HepG2 (cell line): ENCODE results near the gene PDE3B. TPM values are rescaled to one million over a fixed set of nuclear protein-coding genes. Genes with fewer than 3 reads are reported as not detected.

ENCODE experiments used
- AHR ChIP-seq: IDR thresholded peaks from 2 replicates; pipeline ENCODE4 v1.6.1; 2018; ENCODE audit warnings: missing genetic modification reagents, missing compliant biosample characterization
- CREM ChIP-seq, 2 experiments: sonication (generic) in 1 of 2; formaldehyde crosslinking in 1 of 2; IDR thresholded peaks; 2 replicates each; pipeline versions ENCODE4 v1.4.0 to v1.6.1; 2016 to 2020; ENCODE audit warnings: antibody characterized with exemption in 1 of 2, mild to moderate bottlenecking in 1 of 2, missing genetic modification reagents in 1 of 2
- ELF3 ChIP-seq: IDR thresholded peaks from 2 replicates; pipeline ENCODE4 v1.6.1; 2016; ENCODE audit warnings: missing genetic modification reagents, missing compliant biosample characterization
- GLMP ChIP-seq: sonication (generic); formaldehyde crosslinking; IDR thresholded peaks from 2 replicates; pipeline ENCODE4 v1.9.0; 2021; ENCODE audit warnings: missing genetic modification reagents, mild to moderate bottlenecking, borderline replicate concordance
- KLF6 ChIP-seq: IDR thresholded peaks from 2 replicates; pipeline ENCODE4 v1.8.0; 2016; ENCODE audit warnings: missing biosample characterization, missing genetic modification reagents
- MLLT10 ChIP-seq: sonication (generic); formaldehyde crosslinking; IDR thresholded peaks from 2 replicates; pipeline ENCODE4 v1.4.0; 2020; ENCODE audit warnings: missing genetic modification reagents
- NR1H2 ChIP-seq: sonication (generic); formaldehyde crosslinking; IDR thresholded peaks from 2 replicates; pipeline ENCODE4 v1.8.1; 2022; ENCODE audit warnings: low read depth, missing genetic modification reagents, borderline replicate concordance
- PAWR ChIP-seq: sonication (generic); formaldehyde crosslinking; IDR thresholded peaks from 2 replicates; pipeline ENCODE4 v1.4.0; 2020; ENCODE audit warnings: missing genetic modification reagents, mild to moderate bottlenecking, borderline replicate concordance
- POLR2AphosphoS2 ChIP-seq: IDR thresholded peaks from 2 replicates; pipeline ENCODE4 v1.6.1; 2011; ENCODE audit warnings: low read depth, low read length, improper control_type of control experiment
- PRDM15 ChIP-seq: sonication (generic); formaldehyde crosslinking; IDR thresholded peaks from 2 replicates; pipeline ENCODE4 v1.4.0; 2020; ENCODE audit warnings: missing genetic modification reagents
- SP1 ChIP-seq, 2 experiments: fragments of 450-650 bp in 1 of 2; sonication (generic) in 1 of 2; formaldehyde crosslinking in 1 of 2; IDR thresholded peaks; 2 replicates each; pipeline versions ENCODE4 v1.4.0 to v1.6.1; 2016 to 2020; ENCODE audit warnings: missing genetic modification reagents in 1 of 2
- SP5 ChIP-seq: IDR thresholded peaks from 2 replicates; pipeline ENCODE4 v1.6.1; 2016; ENCODE audit warnings: low read depth, borderline replicate concordance
- TARDBP ChIP-seq: sonication (generic); formaldehyde crosslinking; IDR thresholded peaks from 2 replicates; pipeline ENCODE4 v1.8.0; 2022; ENCODE audit warnings: mild to moderate bottlenecking, missing genetic modification reagents
- ZMYM3 ChIP-seq: sonication (generic); formaldehyde crosslinking; IDR thresholded peaks from 2 replicates; pipeline ENCODE4 v1.5.1; 2020; ENCODE audit warnings: mild to moderate bottlenecking, missing genetic modification reagents
- ZNF44 ChIP-seq: sonication (generic); formaldehyde crosslinking; IDR thresholded peaks from 2 replicates; pipeline ENCODE4 v1.5.1; 2020; ENCODE audit warnings: mild to moderate bottlenecking, missing genetic modification reagents
- ZNF513 ChIP-seq: sonication (generic); formaldehyde crosslinking; conservative IDR thresholded peaks from 2 replicates; pipeline ENCODE4 v1.5.0; 2020; ENCODE audit warnings: missing genetic modification reagents
- ZNF576 ChIP-seq: sonication (generic); formaldehyde crosslinking; IDR thresholded peaks from 2 replicates; pipeline ENCODE4 v1.4.0; 2020; ENCODE audit warnings: mild to moderate bottlenecking, missing genetic modification reagents
- ZNF660 ChIP-seq: sonication (generic); formaldehyde crosslinking; IDR thresholded peaks from 2 replicates; pipeline ENCODE4 v1.5.1; 2020; ENCODE audit warnings: mild to moderate bottlenecking, low read depth, missing genetic modification reagents, borderline replicate concordance
- ZSCAN12 ChIP-seq: sonication (generic); formaldehyde crosslinking; IDR thresholded peaks from 2 replicates; pipeline ENCODE4 v1.9.0; 2021; ENCODE audit warnings: mild to moderate bottlenecking, missing genetic modification reagents
- ZXDC ChIP-seq: sonication (generic); formaldehyde crosslinking; IDR thresholded peaks from 2 replicates; pipeline ENCODE4 v1.5.0; 2020; ENCODE audit warnings: mild to moderate bottlenecking, missing genetic modification reagents
- polyA plus RNA-seq, 8 experiments: library from polyadenylated mRNA; depleted of rRNA in 3 of 8; stranded (reverse) in 7 of 8; unstranded in 1 of 8; fragments of >200 nt; fragmentation: Illumina TruSeq in 4 of 8; extraction: Trizol in 4 of 8; gene quantifications; 2 replicates each; pipeline versions ENCODE4 v1.2.1 to v1.2.3, GENCODE V29; 2011 to 2016; ENCODE audit warnings: low read depth in 4 of 8, missing spikeins in 1 of 8, mixed read lengths in 1 of 8; ENCODE audit not compliant: insufficient read depth in 1 of 8
- total RNA-seq, 5 experiments: library from RNA; depleted of rRNA; stranded (reverse); fragments of >200 nt; fragmentation: Illumina TruSeq; extraction: Trizol; gene quantifications; 2 replicates each; pipeline ENCODE4 v1.2.3, GENCODE V29; 2016; ENCODE audit warnings: low read depth in 1 of 5

The PDE3B gene
- total and polyA plus RNA-seq, 2 of the 13 experiments (the other 11 are each of a cell fraction or from before 2014, with no cell fraction given) = 14.1 to 26.5 TPM

GRCh38 chr11:14642873-14643696 is 519 bp upstream of the PDE3B start (continued):
- no peak for TF ChIP-seq GLMP (CRISPR knock-in tag)
- no peak for TF ChIP-seq ZNF513
- no peak for TF ChIP-seq ZNF660
- no peak for TF ChIP-seq MLLT10
- TF ChIP-seq CREM (IDR thresholded peaks at IDR 0.05) = no peak
- TF ChIP-seq CREM (CRISPR knock-in tag; IDR thresholded peaks at IDR 0.05) = no peak
- TF ChIP-seq NR1H2 (CRISPR knock-in tag) = no peak
- TF ChIP-seq POLR2AphosphoS2 = no peak
- no peak for TF ChIP-seq PAWR (CRISPR knock-in tag)
- no peak for TF ChIP-seq KLF6 (CRISPR knock-in tag)
- TF ChIP-seq TARDBP (CRISPR knock-in tag) = no peak
- peak; percentile 57; the same call in 1 of the 2 replicates for TF ChIP-seq ZSCAN12 (CRISPR knock-in tag)
- no peak for TF ChIP-seq SP5
- no peak for TF ChIP-seq ZXDC (CRISPR knock-in tag)
- peak; percentile 79; the same call in 1 of the 2 replicates for TF ChIP-seq AHR (CRISPR knock-in tag)
- TF ChIP-seq ELF3 (CRISPR knock-in tag) = peak; percentile 35; the same call in 1 of the 2 replicates
- TF ChIP-seq ZMYM3 (CRISPR knock-in tag) = no peak
- TF ChIP-seq PRDM15 (CRISPR knock-in tag) = peak; percentile 27; the same call in 1 of the 2 replicates
- no peak for TF ChIP-seq SP1 (IDR thresholded peaks at IDR 0.05)
- TF ChIP-seq SP1 (CRISPR knock-in tag; IDR thresholded peaks at IDR 0.05) = 0 out of 2 replicates have a peak, but pooled peaks have one; percentile 31
- TF ChIP-seq ZNF44 (CRISPR knock-in tag) = no peak
- no peak for TF ChIP-seq ZNF576 (CRISPR knock-in tag)
